ENCODE data around the gene ACAP3.

The ACAP3 gene

DNA sequence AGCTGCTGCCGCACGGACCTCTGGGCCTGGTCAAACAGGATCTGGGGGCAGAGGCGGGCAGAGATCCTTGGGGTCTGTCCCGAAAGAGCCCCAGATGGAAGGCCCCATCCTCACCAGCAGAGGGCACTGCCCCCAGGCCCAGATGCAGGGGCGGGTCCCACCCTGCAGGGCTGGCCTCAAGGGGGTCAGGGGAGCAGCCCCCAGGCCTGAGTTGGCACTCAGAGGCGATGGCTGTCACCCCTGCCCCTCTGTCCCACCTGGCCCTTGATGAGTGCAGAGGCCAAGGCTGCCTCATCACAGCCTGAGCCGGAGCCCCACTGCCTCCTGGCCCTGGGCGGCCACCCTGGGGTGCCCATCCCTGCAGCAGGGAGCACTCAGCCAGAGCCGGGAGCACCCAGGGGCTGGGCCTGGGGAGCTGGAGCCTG lies 5.7 kb downstream of the ACAP3 start:
- H3K79me2 ChIP-seq (ENCODE audit: low read length) = peaks cover 20% of the 10 kb centered on the region
- H3K9ac ChIP-seq (ENCODE audit: low read length) = no peak overlapping the region
- no peak overlapping the region for H2AFZ ChIP-seq (ENCODE audit: low read length)
- no peak overlapping the region for H3K4me2 ChIP-seq (ENCODE audit: low read depth, low read length)
- H3K27ac ChIP-seq (ENCODE audit: low read length) = no peak overlapping the region
- no peaks in the 10 kb centered on the region for H3K9me2 ChIP-seq (replicated peaks; ENCODE audit: insufficient read depth, low read length)
- H4K20me1 ChIP-seq (ENCODE audit: insufficient read depth, low read length) = no peaks in the 10 kb centered on the region
- no peaks in the 10 kb centered on the region for H3K27me3 ChIP-seq (replicated peaks; ENCODE audit: insufficient read depth, low read length)
- DNase-seq = no peak
- H3K9me3 ChIP-seq (replicated peaks; ENCODE audit: insufficient read depth, low read length) = no peaks in the 10 kb centered on the region
- H3K36me3 ChIP-seq (replicated peaks; ENCODE audit: insufficient read depth, low read length) = no peaks in the 10 kb centered on the region
- no peaks in the 10 kb centered on the region for H3F3A ChIP-seq (ENCODE audit: insufficient read depth, low read length)
- H3K4me3 ChIP-seq (ENCODE audit: low read length) = no peak overlapping the region
- H3K4me1 ChIP-seq (ENCODE audit: low read length) = peaks cover 9% of the 10 kb centered on the region
- no peak for TF ChIP-seq EZH2phosphoT487 (IDR thresholded peaks at IDR 0.05; ENCODE audit: low read length)
- no peak for TF ChIP-seq EZH2 (optimal IDR thresholded peaks at IDR 0.05; ENCODE audit: low read depth, low read length)
- TF ChIP-seq, protein P1, sequence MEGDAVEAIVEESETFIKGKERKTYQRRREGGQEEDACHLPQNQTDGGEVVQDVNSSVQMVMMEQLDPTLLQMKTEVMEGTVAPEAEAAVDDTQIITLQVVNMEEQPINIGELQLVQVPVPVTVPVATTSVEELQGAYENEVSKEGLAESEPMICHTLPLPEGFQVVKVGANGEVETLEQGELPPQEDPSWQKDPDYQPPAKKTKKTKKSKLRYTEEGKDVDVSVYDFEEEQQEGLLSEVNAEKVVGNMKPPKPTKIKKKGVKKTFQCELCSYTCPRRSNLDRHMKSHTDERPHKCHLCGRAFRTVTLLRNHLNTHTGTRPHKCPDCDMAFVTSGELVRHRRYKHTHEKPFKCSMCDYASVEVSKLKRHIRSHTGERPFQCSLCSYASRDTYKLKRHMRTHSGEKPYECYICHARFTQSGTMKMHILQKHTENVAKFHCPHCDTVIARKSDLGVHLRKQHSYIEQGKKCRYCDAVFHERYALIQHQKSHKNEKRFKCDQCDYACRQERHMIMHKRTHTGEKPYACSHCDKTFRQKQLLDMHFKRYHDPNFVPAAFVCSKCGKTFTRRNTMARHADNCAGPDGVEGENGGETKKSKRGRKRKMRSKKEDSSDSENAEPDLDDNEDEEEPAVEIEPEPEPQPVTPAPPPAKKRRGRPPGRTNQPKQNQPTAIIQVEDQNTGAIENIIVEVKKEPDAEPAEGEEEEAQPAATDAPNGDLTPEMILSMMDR (IDR thresholded peaks at IDR 0.05; ENCODE audit: low read length) = peak; percentile 43

DNA sequence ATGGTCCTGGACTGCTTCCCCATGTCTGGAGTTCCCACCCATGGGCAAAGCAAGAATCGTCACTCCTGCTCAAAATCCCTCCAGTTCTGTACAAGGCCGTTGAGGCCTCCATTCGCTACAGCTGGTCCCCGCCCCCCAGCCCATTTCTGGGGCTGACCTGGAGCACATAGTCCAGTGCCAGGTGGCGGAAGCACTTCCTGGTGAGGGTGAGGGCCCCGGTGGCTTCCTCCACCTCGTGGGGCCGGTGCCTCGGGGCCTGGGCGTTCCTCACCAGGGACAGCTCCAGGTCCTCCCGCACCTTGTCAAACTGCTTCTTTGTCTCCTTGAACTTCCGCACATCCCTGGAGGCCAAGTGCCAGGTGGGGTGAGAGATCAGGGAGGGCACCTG lies 7.4 kb downstream of the ACAP3 start:
- Histone ChIP-seq H3K36me3 (replicated peaks; ENCODE audit: insufficient read depth, low read length) (no peaks in the 10 kb centered on the region), H3K9me2 (replicated peaks; ENCODE audit: insufficient read depth, low read length) (no peaks in the 10 kb centered on the region), H3K27ac (ENCODE audit: low read length) (no peak overlapping the region), H3K4me3 (ENCODE audit: low read length) (no peak overlapping the region), H3K9me3 (replicated peaks; ENCODE audit: insufficient read depth, low read length) (no peaks in the 10 kb centered on the region), H3K9ac (ENCODE audit: low read length) (no peak overlapping the region), H3K4me1 (ENCODE audit: low read length) (no peaks in the 10 kb centered on the region), H2AFZ (ENCODE audit: low read length) (no peak overlapping the region), H3K4me2 (ENCODE audit: low read depth, low read length) (no peak overlapping the region), H4K20me1 (ENCODE audit: insufficient read depth, low read length) (no peaks in the 10 kb centered on the region), H3F3A (ENCODE audit: insufficient read depth, low read length) (no peaks in the 10 kb centered on the region), H3K79me2 (ENCODE audit: low read length) (peaks cover 5% of the 10 kb centered on the region), H3K27me3 (replicated peaks; ENCODE audit: insufficient read depth, low read length) (no peaks in the 10 kb centered on the region)
- DNase-seq = no peak
- TF ChIP-seq, protein P1 (IDR thresholded peaks at IDR 0.05; ENCODE audit: low read length) = no peak
- TF ChIP-seq EZH2phosphoT487 (IDR thresholded peaks at IDR 0.05; ENCODE audit: low read length) (no peak), EZH2 (optimal IDR thresholded peaks at IDR 0.05; ENCODE audit: low read depth, low read length) (no peak)

DNA sequence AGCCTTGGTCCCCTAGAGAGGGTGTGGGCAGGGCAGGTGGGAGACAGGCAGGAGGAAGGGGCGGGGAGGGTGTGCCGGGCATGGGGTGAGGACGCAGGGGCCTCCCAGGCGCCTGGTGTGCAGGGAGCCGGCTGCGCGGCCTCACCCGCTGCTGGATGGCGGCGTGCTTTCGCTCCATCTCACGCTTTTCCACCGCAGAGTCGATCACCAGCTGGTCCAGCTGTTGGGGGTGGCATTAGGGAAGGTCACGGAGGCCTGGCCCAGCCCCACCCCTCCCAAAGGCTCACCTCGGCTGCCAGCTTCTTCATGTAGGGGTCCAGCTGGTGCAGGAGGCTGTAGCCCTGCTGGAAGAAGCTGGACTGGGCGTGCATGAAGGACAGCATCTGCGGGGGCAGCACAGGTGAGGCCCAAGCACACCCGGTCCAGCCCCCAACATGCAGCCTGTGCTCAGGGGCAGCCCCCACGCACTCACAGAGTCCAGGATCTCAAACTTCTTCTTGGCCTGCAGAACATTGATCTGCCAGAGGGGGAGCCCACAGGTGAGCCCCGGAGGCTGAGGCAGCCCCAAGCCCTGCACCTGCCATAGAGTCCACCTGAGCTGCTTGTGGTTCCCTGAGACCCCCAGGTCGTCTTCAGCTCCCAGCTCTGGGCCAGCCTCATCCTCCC lies 7.9 kb downstream of the ACAP3 start:
- Histone ChIP-seq H3K27ac (ENCODE audit: low read length) (no peak overlapping the region), H3F3A (ENCODE audit: insufficient read depth, low read length) (no peaks in the 10 kb centered on the region), H3K4me1 (ENCODE audit: low read length) (no peaks in the 10 kb centered on the region), H3K4me2 (ENCODE audit: low read depth, low read length) (no peak overlapping the region), H3K79me2 (ENCODE audit: low read length) (no peaks in the 10 kb centered on the region; the same call in 1 of the 2 replicates), H3K9ac (ENCODE audit: low read length) (no peak overlapping the region), H3K36me3 (replicated peaks; ENCODE audit: insufficient read depth, low read length) (no peaks in the 10 kb centered on the region), H3K9me2 (replicated peaks; ENCODE audit: insufficient read depth, low read length) (no peaks in the 10 kb centered on the region), H3K27me3 (replicated peaks; ENCODE audit: insufficient read depth, low read length) (no peaks in the 10 kb centered on the region), H3K9me3 (replicated peaks; ENCODE audit: insufficient read depth, low read length) (no peaks in the 10 kb centered on the region), H4K20me1 (ENCODE audit: insufficient read depth, low read length) (no peaks in the 10 kb centered on the region), H3K4me3 (ENCODE audit: low read length) (no peak overlapping the region), H2AFZ (ENCODE audit: low read length) (no peak overlapping the region)
- peak; percentile 23 for DNase-seq
- TF ChIP-seq, protein P1 (IDR thresholded peaks at IDR 0.05; ENCODE audit: low read length) = peak; percentile 40
- TF ChIP-seq EZH2phosphoT487 (IDR thresholded peaks at IDR 0.05; ENCODE audit: low read length) = no peak

All from MM.1S (cell line).